SK-N-SH (cell line): ENCODE data around the gene SLCO2B1. TPM values are rescaled to one million over a fixed set of nuclear protein-coding genes. Genes with fewer than 3 reads are reported as not detected.

Source experiments
- CTCF ChIA-PET: fragments of 300-600, 350-600 bp; formaldehyde crosslinking; extraction: SDS; loops from one replicate; lab custom pipeline; 2021; lab: Yijun Ruan, JAX
- POLR2A ChIA-PET: fragments of 350-600 bp; sonication (Branson Sonifier 250); formaldehyde crosslinking; extraction: SDS; loops from one replicate; lab custom pipeline; 2020; ENCODE audit warnings: antibody characterized with exemption, inconsistent platforms; lab: Yijun Ruan, JAX
- DNase-seq: peaks from one replicate; pipeline ENCODE4 v3.0.0; 2012
- H2AFZ ChIP-seq: fragments of 200-600 bp; sonication (generic); 2 replicates; pipeline ENCODE4 v1.8.1; 2016; ENCODE audit warnings: antibody characterized with exemption, mild to moderate bottlenecking, low read depth
- H3F3A ChIP-seq: fragments of 200-600 bp; sonication (generic); replicated peaks from 2 replicates; pipeline ENCODE3; 2016; ENCODE audit warnings: antibody characterized with exemption, mild to moderate bottlenecking; ENCODE audit not compliant: insufficient read depth
- H3K27ac ChIP-seq, 2 experiments: fragments of 200-500 bp in 1 of 2; fragments of 200-600 bp in 1 of 2; sonication (Bioruptor generic) in 1 of 2; sonication (generic), shearing (Covaris generic) in 1 of 2; 2 replicates each; pipeline versions ENCODE4 v1.5.1 to v1.6.1; 2014 to 2016; ENCODE audit warnings: low read depth in 2 of 2, inconsistent platforms in 1 of 2, low read length in 1 of 2, mild to moderate bottlenecking in 1 of 2, mixed read lengths in 1 of 2
- H3K27me3 ChIP-seq: fragments of 200-600 bp; sonication (generic), shearing (Covaris generic); 2 replicates; pipeline ENCODE4 v1.6.1; 2016; ENCODE audit warnings: mixed run types; ENCODE audit not compliant: insufficient read depth
- H3K36me3 ChIP-seq, 2 experiments: fragments of 200-500 bp in 1 of 2; fragments of 200-600 bp in 1 of 2; sonication (Bioruptor generic) in 1 of 2; sonication (generic) in 1 of 2; replicated peaks in 1 of 2; 2 replicates each; pipeline versions ENCODE3 to v1.5.1; 2014 to 2016; ENCODE audit warnings: low read length in 1 of 2, mild to moderate bottlenecking in 1 of 2; ENCODE audit not compliant: insufficient read depth in 2 of 2, control insufficient read depth in 1 of 2
- H3K4me1 ChIP-seq, 2 experiments: fragments of 200-500 bp in 1 of 2; fragments of 200-600 bp in 1 of 2; sonication (Bioruptor generic) in 1 of 2; sonication (generic), shearing (Covaris generic) in 1 of 2; 2 replicates each; pipeline versions ENCODE4 v1.5.1 to v1.6.1; 2014 to 2016; ENCODE audit warnings: low read depth in 1 of 2, low read length in 1 of 2, mixed run types in 1 of 2; ENCODE audit not compliant: insufficient read depth in 2 of 2, control insufficient read depth in 1 of 2
- H3K4me2 ChIP-seq: fragments of 200-600 bp; sonication (generic), shearing (Covaris generic); 2 replicates; pipeline ENCODE4 v1.6.1; 2017; ENCODE audit warnings: mixed run types
- H3K4me3 ChIP-seq, 2 experiments: fragments of 200-500 bp in 1 of 2; fragments of 200-600 bp in 1 of 2; sonication (Bioruptor generic) in 1 of 2; sonication (generic), shearing (Covaris generic) in 1 of 2; 2 replicates each; pipeline versions ENCODE4 v1.5.1 to v1.8.1; 2014 to 2016; ENCODE audit warnings: low read depth in 2 of 2, inconsistent platforms in 1 of 2, low read length in 1 of 2, mild to moderate bottlenecking in 1 of 2, mixed read lengths in 1 of 2, moderate library complexity in 1 of 2
- H3K79me2 ChIP-seq: fragments of 200-600 bp; sonication (generic); 2 replicates; pipeline ENCODE4 v1.8.1; 2017; ENCODE audit warnings: mild to moderate bottlenecking; ENCODE audit not compliant: insufficient read depth
- H3K9ac ChIP-seq: fragments of 200-600 bp; sonication (generic); 2 replicates; pipeline ENCODE4 v1.6.1; 2017; ENCODE audit warnings: mixed run types
- H3K9me2 ChIP-seq: fragments of 200-600 bp; sonication (generic); 2 replicates; pipeline ENCODE4 v1.6.1; 2017; ENCODE audit warnings: mixed run types
- H3K9me3 ChIP-seq: fragments of 200-600 bp; sonication (generic); 2 replicates; pipeline ENCODE4 v1.6.1; 2017; ENCODE audit warnings: mixed run types, mild to moderate bottlenecking, moderate library complexity
- H4K20me1 ChIP-seq: fragments of 200-600 bp; sonication (generic); 2 replicates; pipeline ENCODE4 v1.6.1; 2017; ENCODE audit warnings: mild to moderate bottlenecking, mixed run types; ENCODE audit not compliant: insufficient read depth
- CHD2 ChIP-seq: fragments of 150-350 bp; IDR thresholded peaks from 2 replicates; pipeline ENCODE4 v1.6.1; 2018; ENCODE audit warnings: low read length; ENCODE audit not compliant: partially characterized antibody
- ELF1 ChIP-seq: IDR thresholded peaks from 2 replicates; pipeline ENCODE4 v1.4.0; 2012
- EP300 ChIP-seq, 2 experiments: IDR thresholded peaks; 2 replicates each; pipeline versions ENCODE4 v1.4.0 to v1.6.1; 2012; ENCODE audit warnings: borderline replicate concordance in 1 of 2, low read depth in 1 of 2, low read length in 1 of 2
- FOSL2 ChIP-seq: IDR thresholded peaks from 2 replicates; pipeline ENCODE4 v1.4.0; 2012; ENCODE audit warnings: low read depth, mild to moderate bottlenecking, moderate library complexity, borderline replicate concordance
- FOXJ3 ChIP-seq: sonication (generic); formaldehyde crosslinking; IDR thresholded peaks from 2 replicates; pipeline ENCODE4 v1.5.1; 2020; ENCODE audit warnings: mild to moderate bottlenecking, missing genetic modification reagents
- JUND ChIP-seq: IDR thresholded peaks from 2 replicates; pipeline ENCODE4 v1.4.0; 2012
- MEF2A ChIP-seq: IDR thresholded peaks from 2 replicates; pipeline ENCODE4 v1.4.0; 2012; ENCODE audit warnings: low read depth, borderline replicate concordance
- NRF1 ChIP-seq: IDR thresholded peaks from 2 replicates; pipeline ENCODE4 v1.6.1; 2012; ENCODE audit warnings: low read depth, mild to moderate bottlenecking, low read length
- RAD21 ChIP-seq: IDR thresholded peaks from 2 replicates; pipeline ENCODE4 v1.6.1; 2012; ENCODE audit warnings: mild to moderate bottlenecking, low read length
- RCOR1 ChIP-seq: fragments of 150-350 bp; IDR thresholded peaks from 2 replicates; pipeline ENCODE4 v1.6.1; 2017; ENCODE audit warnings: antibody characterized with exemption, low read length
- RXRA ChIP-seq: IDR thresholded peaks from 2 replicates; pipeline ENCODE4 v1.4.0; 2012; ENCODE audit warnings: low read depth, mild to moderate bottlenecking, borderline replicate concordance
- TCF12 ChIP-seq: IDR thresholded peaks from 2 replicates; pipeline ENCODE4 v1.4.0; 2012
- TEAD4 ChIP-seq: IDR thresholded peaks from 2 replicates; pipeline ENCODE4 v1.4.0; 2012; ENCODE audit warnings: mild to moderate bottlenecking, borderline replicate concordance; ENCODE audit not compliant: insufficient read depth
- USF1 ChIP-seq: IDR thresholded peaks from 2 replicates; pipeline ENCODE4 v1.4.0; 2012; ENCODE audit warnings: low read depth, borderline replicate concordance
- YY1 ChIP-seq: IDR thresholded peaks from 2 replicates; pipeline ENCODE4 v1.4.0; 2012; ENCODE audit warnings: low read depth, mild to moderate bottlenecking
- ZBTB33 ChIP-seq: IDR thresholded peaks from 2 replicates; pipeline ENCODE4 v1.4.0; 2012; ENCODE audit warnings: low read depth, borderline replicate concordance
- WGBS: methylation state at CpG from one replicate; pipeline ENCODE4 v1.1.6; 2017; ENCODE audit warnings: low lambda C conversion rate; 5-methylcytosine and 5-hydroxymethylcytosine counted together
- polyA plus RNA-seq, 3 experiments: library from polyadenylated mRNA; depleted of rRNA; stranded (reverse); fragments of >200 nt; gene quantifications; 2 replicates each; pipeline ENCODE4 v1.2.3, GENCODE V29; 2012

SLCO2B1 gene
- polyA plus RNA-seq, 1 of the 3 experiments (the other 2 are of a cell fraction) = 0.18 TPM

GRCh38 chr11:75160220-75160757, 9.4 kb downstream of the SLCO2B1 start:
- CTCF ChIA-PET = interaction anchor here (1.3 to 25.0 kb wide), 3 partner anchors 20 to 84 kb away, joined by 8 to 1115 read pairs (median 19); partner anchors contain the start of gene TPBGL
- 67% methylated on average over 6 of the region's 6 CpGs for WGBS
- H3K9me2 ChIP-seq = no peaks in the 10 kb centered on the region

DNA sequence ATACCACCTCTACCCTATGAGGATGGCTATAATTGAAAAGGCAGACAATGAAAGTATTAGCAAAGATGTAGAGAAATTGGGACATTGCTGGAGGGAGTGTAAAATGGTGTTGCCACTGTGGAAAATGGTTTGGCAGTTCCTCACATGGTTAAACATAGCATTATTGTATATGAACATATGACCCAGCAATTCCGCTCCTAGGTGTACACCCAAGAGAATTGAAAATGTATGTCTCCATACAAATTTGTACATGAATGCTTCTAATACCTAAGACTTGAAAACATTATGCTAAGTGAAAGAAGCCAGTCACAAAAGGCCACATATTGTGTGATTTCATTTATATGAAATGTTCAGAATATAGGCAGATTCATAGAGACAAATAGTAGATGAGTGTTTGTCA, 10.0 kb downstream of the SLCO2B1 start:
- CTCF ChIA-PET = interaction anchor here (3.9 to 25.0 kb wide), 2 partner anchors 20 to 84 kb away, joined by 19 to 1115 read pairs; partner anchors contain the start of gene TPBGL
- no peaks in the 10 kb centered on the region for H3K9me2 ChIP-seq

More at GRCh38 chr11:75160220-75160757, 9.4 kb downstream of the SLCO2B1 start:
- Histone ChIP-seq H2AFZ (no peak overlapping the region), H3K79me2 (no peaks in the 10 kb centered on the region), H3F3A (no peaks in the 10 kb centered on the region), H3K4me1 (no peaks in the 10 kb centered on the region; a peak in 1 of 4 replicates), H3K4me3 (no peak overlapping the region), H3K4me2 (no peak overlapping the region), H3K9ac (no peak overlapping the region), H3K27ac (no peak overlapping the region), H3K9me3 (no peaks in the 10 kb centered on the region), H3K36me3 (no peaks in the 10 kb centered on the region), H3K27me3 (peaks cover 6% of the 10 kb centered on the region; the same call in 1 of the 2 replicates), H4K20me1 (no peaks in the 10 kb centered on the region)
- no peak for TF ChIP-seq FOXJ3 (CRISPR knock-in tag)
- no peak for TF ChIP-seq RCOR1
- no peak for TF ChIP-seq MEF2A
- no peak for TF ChIP-seq YY1
- no peak for TF ChIP-seq CHD2
- no peak for TF ChIP-seq ELF1
- TF ChIP-seq RAD21 = no peak
- TF ChIP-seq JUND = no peak
- TF ChIP-seq FOSL2 = no peak
- TF ChIP-seq ZBTB33 = no peak
- no peak for TF ChIP-seq EP300 (IDR thresholded peaks at IDR 0.05; ENCODE audit: borderline replicate concordance in 1 of 2, low read depth in 1 of 2, low read length in 1 of 2)
- no peak for TF ChIP-seq USF1
- POLR2A ChIA-PET = no interaction called here
- DNase-seq = no peak

More for the DNA sequence above, 10.0 kb downstream of the SLCO2B1 start:
- peaks cover 6% of the 10 kb centered on the region; the same call in 1 of the 2 replicates for H3K27me3 ChIP-seq
- H3K36me3 ChIP-seq = no peaks in the 10 kb centered on the region
- no peak overlapping the region for H3K4me2 ChIP-seq
- POLR2A ChIA-PET = no interaction called here
- H3K9me3 ChIP-seq = no peaks in the 10 kb centered on the region
- TF ChIP-seq NRF1 (no peak), ELF1 (no peak), RAD21 (no peak), TCF12 (no peak), CHD2 (no peak), FOSL2 (no peak), TEAD4 (no peak), RXRA (no peak)
- no peak overlapping the region for H3K4me3 ChIP-seq
- H3K9ac ChIP-seq = no peak overlapping the region
- H3K27ac ChIP-seq = no peak overlapping the region
- H3F3A ChIP-seq = no peaks in the 10 kb centered on the region
- 83% methylated on average over 1 of the region's 1 CpG for WGBS
- H4K20me1 ChIP-seq = no peaks in the 10 kb centered on the region
- H2AFZ ChIP-seq = no peak overlapping the region
- no peaks in the 10 kb centered on the region for H3K79me2 ChIP-seq
- H3K4me1 ChIP-seq = no peaks in the 10 kb centered on the region; a peak in 1 of 4 replicates
- DNase-seq = no peak
